Endodermal cell (in vitro differentiated cells): Measurements from ENCODE around the gene MSMP. TPM values are rescaled to one million over a fixed set of nuclear protein-coding genes. Genes with fewer than 3 reads are reported as not detected.

Experiments
- DNase-seq: peaks from one replicate; pipeline ENCODE4 v3.0.0-alpha.2; 2017
- H3K27ac ChIP-seq: 2 replicates; pipeline ENCODE4 v1.5.1; 2013; ENCODE audit warnings: mild to moderate bottlenecking, low read depth, low read length, moderate library complexity
- H3K27me3 ChIP-seq: 2 replicates; pipeline ENCODE4 v1.6.1; 2013; ENCODE audit warnings: mild to moderate bottlenecking, low read length, moderate library complexity; ENCODE audit not compliant: insufficient read depth, control insufficient read depth, poor library complexity, severe bottlenecking
- H3K36me3 ChIP-seq: 2 replicates; pipeline ENCODE4 v1.7.0; 2013; ENCODE audit warnings: mild to moderate bottlenecking, low read length, moderate library complexity; ENCODE audit not compliant: control insufficient read depth, insufficient read depth
- H3K4me1 ChIP-seq: one replicate; pipeline ENCODE4 v1.7.0; 2013; ENCODE audit warnings: low read length; ENCODE audit not compliant: control insufficient read depth, insufficient read depth
- H3K4me3 ChIP-seq: 2 replicates; pipeline ENCODE4 v1.5.1; 2013; ENCODE audit warnings: mild to moderate bottlenecking, low read length, moderate library complexity
- H3K9ac ChIP-seq: 2 replicates; pipeline ENCODE4 v1.6.1; 2013; ENCODE audit warnings: mild to moderate bottlenecking, low read length, moderate library complexity; ENCODE audit not compliant: poor library complexity, severe bottlenecking; ENCODE audit errors: extremely low read depth
- H3K9me3 ChIP-seq: 2 replicates; pipeline ENCODE4 v1.6.1; 2013; ENCODE audit warnings: mild to moderate bottlenecking, low read length, moderate library complexity; ENCODE audit not compliant: control insufficient read depth
- H3K27ac Mint-ChIP-seq: 2 replicates; pipeline ENCODE4 v1.8.0; 2020; ENCODE audit warnings: mixed read lengths
- H3K27me3 Mint-ChIP-seq: 2 replicates; pipeline ENCODE4 v1.8.0; 2021; ENCODE audit warnings: mild to moderate bottlenecking, mixed read lengths; ENCODE audit not compliant: insufficient read depth
- H3K36me3 Mint-ChIP-seq: 2 replicates; pipeline ENCODE4 v1.8.0; 2020; ENCODE audit warnings: low read depth, mixed read lengths
- H3K4me1 Mint-ChIP-seq: 2 replicates; pipeline ENCODE4 v1.8.0; 2020; ENCODE audit warnings: mixed read lengths
- H3K4me3 Mint-ChIP-seq: 2 replicates; pipeline ENCODE4 v1.8.0; 2020; ENCODE audit warnings: mild to moderate bottlenecking, moderate library complexity, mixed read lengths
- H3K9me3 Mint-ChIP-seq: 2 replicates; pipeline ENCODE4 v1.8.0; 2020; ENCODE audit warnings: mild to moderate bottlenecking, mixed read lengths
- WGBS, 2 experiments: methylation state at CpG; one replicate each; pipeline versions ENCODE4 v1.1.5 to v1.1.7; 2013; ENCODE audit warnings: missing lambda C conversion rate in 2 of 2, mixed read lengths in 1 of 2; ENCODE audit not compliant: insufficient coverage in 1 of 2, insufficient read length in 1 of 2; 5-methylcytosine and 5-hydroxymethylcytosine counted together
- total RNA-seq, 2 donors: library from RNA; stranded (reverse); fragmentation: NEBNext Ultra II Directional in 1 of 2; extraction: Animal tissue kit (Norgen Biotek cat#: 25700) in 1 of 2; gene quantifications; 2 replicates in 1 of 2; 3 replicates in 1 of 2; pipeline ENCODE4 v1.2.1, GENCODE V29; 2021
- TF ChIP-seq, protein P1 (sequence below): fragments of 200-600 bp; sonication (generic); conservative IDR thresholded peaks from 2 replicates; pipeline ENCODE4 v1.5.0; 2021; ENCODE audit warnings: antibody characterized with exemption, mild to moderate bottlenecking

The MSMP gene
- total RNA-seq, 2 donors from 2014 or later: 0.66 TPM; not detected in 1

DNA sequence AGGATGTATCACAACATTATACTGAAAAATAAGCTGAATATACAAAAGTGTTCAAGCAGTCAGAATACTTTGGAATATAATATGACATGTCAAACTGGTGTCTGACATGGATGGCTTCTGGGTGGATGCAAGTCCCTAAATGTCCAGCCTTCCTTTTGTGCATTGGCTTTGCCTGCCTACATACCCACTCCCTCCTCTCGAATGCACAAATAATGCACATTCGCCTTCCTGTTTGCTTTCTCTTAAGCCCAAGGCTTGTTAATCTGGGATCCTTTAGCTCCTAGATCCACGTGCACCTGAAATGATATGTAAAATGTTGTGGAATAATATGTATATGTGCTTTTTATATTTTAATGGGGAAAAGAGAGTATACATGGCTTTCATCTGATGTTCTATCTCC, 24.4 kb upstream of the MSMP start:
- H3K4me1 Mint-ChIP-seq: peaks cover 14% of the 10 kb centered on the region
- H3K27ac Mint-ChIP-seq: no peak overlapping the region
- peaks cover 3% of the 10 kb centered on the region for H3K9me3 Mint-ChIP-seq
- DNase-seq: no peak
- H3K4me3 ChIP-seq: no peak overlapping the region
- H3K27ac ChIP-seq: no peak overlapping the region
- H3K36me3 Mint-ChIP-seq: peaks cover 14% of the 10 kb centered on the region
- no peaks in the 10 kb centered on the region for H3K27me3 Mint-ChIP-seq
- H3K4me3 Mint-ChIP-seq: no peak overlapping the region
- TF ChIP-seq, protein P1, sequence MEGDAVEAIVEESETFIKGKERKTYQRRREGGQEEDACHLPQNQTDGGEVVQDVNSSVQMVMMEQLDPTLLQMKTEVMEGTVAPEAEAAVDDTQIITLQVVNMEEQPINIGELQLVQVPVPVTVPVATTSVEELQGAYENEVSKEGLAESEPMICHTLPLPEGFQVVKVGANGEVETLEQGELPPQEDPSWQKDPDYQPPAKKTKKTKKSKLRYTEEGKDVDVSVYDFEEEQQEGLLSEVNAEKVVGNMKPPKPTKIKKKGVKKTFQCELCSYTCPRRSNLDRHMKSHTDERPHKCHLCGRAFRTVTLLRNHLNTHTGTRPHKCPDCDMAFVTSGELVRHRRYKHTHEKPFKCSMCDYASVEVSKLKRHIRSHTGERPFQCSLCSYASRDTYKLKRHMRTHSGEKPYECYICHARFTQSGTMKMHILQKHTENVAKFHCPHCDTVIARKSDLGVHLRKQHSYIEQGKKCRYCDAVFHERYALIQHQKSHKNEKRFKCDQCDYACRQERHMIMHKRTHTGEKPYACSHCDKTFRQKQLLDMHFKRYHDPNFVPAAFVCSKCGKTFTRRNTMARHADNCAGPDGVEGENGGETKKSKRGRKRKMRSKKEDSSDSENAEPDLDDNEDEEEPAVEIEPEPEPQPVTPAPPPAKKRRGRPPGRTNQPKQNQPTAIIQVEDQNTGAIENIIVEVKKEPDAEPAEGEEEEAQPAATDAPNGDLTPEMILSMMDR: no peak
- H3K27me3 ChIP-seq: no peaks in the 10 kb centered on the region
- H3K4me1 ChIP-seq: no peaks in the 10 kb centered on the region
- H3K9ac ChIP-seq: no peak overlapping the region
- WGBS, 2 experiments: 85 to 86% methylated on average over 3 of the region's 3 CpGs
- no peaks in the 10 kb centered on the region for H3K36me3 ChIP-seq
- H3K9me3 ChIP-seq: peaks cover 3% of the 10 kb centered on the region

DNA sequence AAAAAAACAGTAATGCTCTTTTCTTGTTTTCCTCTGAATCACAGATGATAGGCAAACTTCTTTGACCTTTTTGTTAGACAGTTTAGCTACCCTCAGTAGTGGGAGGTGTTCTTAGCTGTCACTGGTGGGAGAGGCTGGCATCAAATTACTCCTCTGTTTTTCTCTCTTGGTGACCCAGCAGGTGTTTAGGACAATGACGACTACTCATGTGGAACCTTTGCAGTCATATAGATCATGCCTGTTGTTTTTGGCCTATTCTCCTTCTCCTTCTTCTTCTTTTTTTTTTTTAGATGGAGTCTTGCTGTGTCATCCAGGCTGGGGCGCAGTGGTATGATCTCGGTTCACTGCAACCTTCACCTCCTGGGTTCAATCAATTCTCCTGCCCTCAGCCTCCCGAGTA, 21.9 kb upstream of the MSMP start:
- Mint-ChIP-seq H3K27me3 (no peaks in the 10 kb centered on the region), H3K4me1 (peaks cover 14% of the 10 kb centered on the region), H3K27ac (no peak overlapping the region), H3K36me3 (peaks cover 8% of the 10 kb centered on the region), H3K9me3 (no peaks in the 10 kb centered on the region), H3K4me3 (no peak overlapping the region)
- no peak overlapping the region for H3K27ac ChIP-seq
- H3K36me3 ChIP-seq: no peaks in the 10 kb centered on the region
- H3K4me1 ChIP-seq: no peaks in the 10 kb centered on the region
- H3K27me3 ChIP-seq: no peaks in the 10 kb centered on the region
- no peak overlapping the region for H3K9ac ChIP-seq
- DNase-seq: no peak
- WGBS, 2 experiments: 66 to 89% methylated on average over 4 of the region's 4 CpGs
- H3K4me3 ChIP-seq: no peak overlapping the region
- no peaks in the 10 kb centered on the region for H3K9me3 ChIP-seq
- TF ChIP-seq, protein P1: no peak

DNA sequence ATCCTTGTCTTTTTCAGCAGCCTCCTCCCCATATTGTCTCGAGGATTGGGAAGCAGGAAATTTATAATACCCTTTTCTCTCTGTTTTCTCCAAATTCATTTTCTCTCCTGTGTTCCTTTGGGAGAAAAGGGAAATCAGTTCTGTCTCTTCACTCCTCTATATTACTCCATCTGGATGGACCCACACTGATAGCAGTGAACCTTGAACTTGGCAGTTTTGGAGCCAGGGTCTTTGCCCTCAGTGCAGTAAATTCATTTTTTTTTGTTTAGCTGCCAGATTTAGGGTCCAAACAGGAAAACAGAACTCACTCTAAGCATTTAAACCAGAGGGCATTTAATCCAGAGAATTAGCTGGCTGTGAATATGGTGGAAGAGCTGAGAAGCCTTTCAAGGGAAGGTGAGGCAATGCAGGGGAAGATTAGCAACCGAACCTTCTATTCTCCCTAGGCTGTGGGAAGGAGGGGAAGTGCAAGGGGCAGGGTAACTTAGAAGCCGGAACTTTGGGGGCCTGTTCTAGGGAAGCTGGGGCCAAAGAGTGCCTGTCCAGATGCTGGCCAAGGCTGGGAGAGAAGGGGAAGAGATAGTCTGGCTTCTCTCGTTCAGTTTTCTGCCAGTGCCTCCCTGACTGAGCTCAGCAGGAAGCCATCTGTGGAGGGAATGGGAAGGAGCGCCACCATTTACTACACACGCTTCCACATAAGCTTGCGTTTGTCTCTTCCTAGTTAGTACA, 21.0 kb upstream of the MSMP start:
- no peaks in the 10 kb centered on the region for H3K27me3 ChIP-seq
- no peaks in the 10 kb centered on the region for H3K36me3 ChIP-seq
- H3K9me3 Mint-ChIP-seq: no peaks in the 10 kb centered on the region
- H3K36me3 Mint-ChIP-seq: peaks cover 2% of the 10 kb centered on the region
- 47 to 70% methylated on average over 2 to 7 of the region's 7 CpGs for WGBS, 2 experiments
- TF ChIP-seq, protein P1: no peak
- H3K27ac ChIP-seq: no peak overlapping the region
- no peaks in the 10 kb centered on the region for H3K4me1 ChIP-seq
- no peaks in the 10 kb centered on the region for H3K9me3 ChIP-seq
- H3K27me3 Mint-ChIP-seq: no peaks in the 10 kb centered on the region
- peak overlapping the region; percentile 70 for H3K27ac Mint-ChIP-seq
- H3K9ac ChIP-seq: no peak overlapping the region
- peaks cover 14% of the 10 kb centered on the region for H3K4me1 Mint-ChIP-seq
- no peak overlapping the region for H3K4me3 ChIP-seq
- H3K4me3 Mint-ChIP-seq: no peak overlapping the region
- no peak for DNase-seq
